ENCODE results near the gene RBMS1.

Gene RBMS1

DNA sequence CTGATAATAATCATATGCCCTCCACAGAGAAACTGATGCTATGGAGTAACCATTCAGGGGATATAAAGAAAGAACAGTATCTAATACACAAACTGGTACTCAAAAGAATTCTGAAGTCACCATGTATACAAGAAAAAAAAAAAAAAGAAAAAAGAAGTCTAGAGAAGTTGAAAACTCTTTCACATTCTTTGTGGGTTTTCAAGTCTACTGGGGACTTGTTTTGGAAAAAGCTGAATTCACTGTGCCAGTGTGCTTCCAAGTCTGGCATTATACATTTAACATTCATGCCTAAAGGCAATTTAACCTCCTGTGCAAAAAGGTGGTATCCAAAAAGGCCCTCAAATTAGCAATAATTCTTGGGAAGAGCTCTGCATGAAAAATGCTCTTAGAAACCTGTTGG lies 198.7 kb downstream of the RBMS1 start:
- TF ChIP-seq, protein P1, sequence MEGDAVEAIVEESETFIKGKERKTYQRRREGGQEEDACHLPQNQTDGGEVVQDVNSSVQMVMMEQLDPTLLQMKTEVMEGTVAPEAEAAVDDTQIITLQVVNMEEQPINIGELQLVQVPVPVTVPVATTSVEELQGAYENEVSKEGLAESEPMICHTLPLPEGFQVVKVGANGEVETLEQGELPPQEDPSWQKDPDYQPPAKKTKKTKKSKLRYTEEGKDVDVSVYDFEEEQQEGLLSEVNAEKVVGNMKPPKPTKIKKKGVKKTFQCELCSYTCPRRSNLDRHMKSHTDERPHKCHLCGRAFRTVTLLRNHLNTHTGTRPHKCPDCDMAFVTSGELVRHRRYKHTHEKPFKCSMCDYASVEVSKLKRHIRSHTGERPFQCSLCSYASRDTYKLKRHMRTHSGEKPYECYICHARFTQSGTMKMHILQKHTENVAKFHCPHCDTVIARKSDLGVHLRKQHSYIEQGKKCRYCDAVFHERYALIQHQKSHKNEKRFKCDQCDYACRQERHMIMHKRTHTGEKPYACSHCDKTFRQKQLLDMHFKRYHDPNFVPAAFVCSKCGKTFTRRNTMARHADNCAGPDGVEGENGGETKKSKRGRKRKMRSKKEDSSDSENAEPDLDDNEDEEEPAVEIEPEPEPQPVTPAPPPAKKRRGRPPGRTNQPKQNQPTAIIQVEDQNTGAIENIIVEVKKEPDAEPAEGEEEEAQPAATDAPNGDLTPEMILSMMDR (conservative IDR thresholded peaks at IDR 0.05; ENCODE audit: control insufficient read depth, insufficient read depth, low read depth, low read length): no peak
- no peak for DNase-seq (ENCODE audit: low read depth)
- H3K4me3 ChIP-seq (ENCODE audit: control insufficient read depth, low read depth, low read length): no peak overlapping the region

DNA sequence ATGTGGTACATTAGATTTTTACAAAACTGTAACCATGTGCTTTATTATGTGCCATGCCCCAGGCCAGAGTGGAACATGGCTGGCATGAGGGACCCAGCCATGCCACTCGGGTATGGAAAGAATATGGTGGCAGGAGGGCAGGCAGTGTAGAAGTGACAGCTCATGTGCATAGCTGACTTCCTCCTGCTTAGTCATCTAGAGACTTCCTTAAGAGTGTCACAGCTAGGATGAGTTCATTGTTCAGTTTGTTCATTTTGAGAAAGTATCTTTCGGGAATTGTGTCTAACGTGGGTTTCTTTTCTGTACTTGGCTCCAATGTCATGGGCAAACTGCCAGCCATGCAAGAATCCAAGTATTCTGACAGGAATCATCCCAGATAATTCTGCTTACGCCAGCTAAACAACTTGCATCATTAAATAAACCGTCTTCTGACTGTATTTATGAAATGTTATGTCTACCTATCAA lies 199.2 kb downstream of the RBMS1 start:
- DNase-seq (ENCODE audit: low read depth): peak; percentile 98
- no peak overlapping the region for H3K4me3 ChIP-seq (ENCODE audit: control insufficient read depth, low read depth, low read length)
- TF ChIP-seq, protein P1 (conservative IDR thresholded peaks at IDR 0.05; ENCODE audit: control insufficient read depth, insufficient read depth, low read depth, low read length): no peak

DNA sequence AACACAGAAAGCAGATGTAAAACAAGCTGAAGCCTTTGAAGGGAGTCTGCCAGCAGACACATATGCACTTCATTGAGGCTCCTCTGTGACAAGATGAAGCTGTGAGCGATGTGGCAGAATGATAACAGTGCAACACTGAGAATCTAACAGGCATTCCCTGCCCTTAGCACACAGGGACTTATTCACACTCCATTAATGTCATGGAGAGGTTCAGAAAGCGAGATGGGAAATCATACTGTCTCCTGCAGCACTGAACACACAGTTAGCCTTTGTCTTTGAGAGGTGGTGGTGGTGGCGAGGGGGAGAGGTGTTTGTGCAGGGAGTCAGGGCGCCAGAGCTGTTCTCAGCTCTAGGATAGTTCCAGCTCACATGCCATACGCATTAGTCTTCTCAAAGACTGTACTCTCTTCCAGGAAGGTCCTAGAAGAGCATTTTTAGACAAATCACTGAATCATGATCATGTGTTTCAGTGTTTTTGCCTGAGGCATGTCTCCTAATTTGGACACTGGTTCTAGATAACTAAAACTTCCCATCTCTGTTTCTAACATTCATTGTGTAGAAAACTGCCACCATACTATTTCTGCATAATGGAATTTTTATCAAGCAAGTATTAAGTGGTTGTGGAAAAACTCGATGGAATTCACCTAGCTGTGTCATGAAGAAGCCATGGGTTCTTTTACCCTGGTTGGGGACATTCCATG lies 200.1 kb downstream of the RBMS1 start:
- H3K4me3 ChIP-seq (ENCODE audit: control insufficient read depth, low read depth, low read length): no peak overlapping the region
- TF ChIP-seq, protein P1 (conservative IDR thresholded peaks at IDR 0.05; ENCODE audit: control insufficient read depth, insufficient read depth, low read depth, low read length): no peak
- peak; percentile 93 for DNase-seq (ENCODE audit: low read depth)

DNA sequence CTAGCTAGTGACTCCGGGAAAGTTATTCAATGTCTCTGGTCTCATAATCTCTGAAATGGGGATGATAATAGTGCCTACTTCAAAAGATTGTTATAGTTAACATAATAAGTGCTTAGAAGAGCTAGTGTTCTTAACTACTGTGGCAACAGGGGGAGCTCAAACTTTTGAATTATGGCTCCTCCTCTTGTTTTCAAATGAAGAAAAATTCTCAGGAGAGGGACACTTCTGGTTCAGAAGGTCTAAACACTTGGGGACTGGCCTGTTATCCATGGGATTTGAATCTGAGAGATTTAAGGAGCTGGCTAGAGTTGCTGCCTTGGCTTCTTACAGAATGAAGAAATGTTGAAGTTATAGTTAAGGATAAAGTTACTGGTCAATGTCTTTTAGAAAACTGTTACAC lies 201.4 kb downstream of the RBMS1 start:
- H3K4me3 ChIP-seq (ENCODE audit: control insufficient read depth, low read depth, low read length): no peak overlapping the region
- TF ChIP-seq, protein P1 (conservative IDR thresholded peaks at IDR 0.05; ENCODE audit: control insufficient read depth, insufficient read depth, low read depth, low read length): peak; percentile 28
- DNase-seq (ENCODE audit: low read depth): peak; percentile 55

DNA sequence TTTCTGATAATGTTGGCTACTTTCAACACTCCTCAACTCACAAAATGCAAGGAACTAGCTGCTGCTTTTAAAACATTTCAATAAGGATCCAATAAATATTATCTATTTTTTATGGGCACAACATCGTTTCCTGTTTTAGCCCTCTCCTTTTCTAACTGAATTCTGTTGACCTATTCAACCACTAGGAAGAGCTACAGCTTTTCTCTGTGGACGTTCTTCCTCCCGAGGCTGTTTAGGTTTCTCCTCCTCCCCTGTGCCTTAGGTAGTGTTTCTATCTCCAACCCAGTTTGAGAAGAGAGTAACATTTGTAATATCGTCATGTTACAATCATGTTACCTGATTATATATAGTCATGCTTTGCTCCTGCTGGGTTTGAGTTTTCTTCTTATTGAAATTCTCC lies 202.2 kb downstream of the RBMS1 start:
- no peak overlapping the region for H3K4me3 ChIP-seq (ENCODE audit: control insufficient read depth, low read depth, low read length)

DNA sequence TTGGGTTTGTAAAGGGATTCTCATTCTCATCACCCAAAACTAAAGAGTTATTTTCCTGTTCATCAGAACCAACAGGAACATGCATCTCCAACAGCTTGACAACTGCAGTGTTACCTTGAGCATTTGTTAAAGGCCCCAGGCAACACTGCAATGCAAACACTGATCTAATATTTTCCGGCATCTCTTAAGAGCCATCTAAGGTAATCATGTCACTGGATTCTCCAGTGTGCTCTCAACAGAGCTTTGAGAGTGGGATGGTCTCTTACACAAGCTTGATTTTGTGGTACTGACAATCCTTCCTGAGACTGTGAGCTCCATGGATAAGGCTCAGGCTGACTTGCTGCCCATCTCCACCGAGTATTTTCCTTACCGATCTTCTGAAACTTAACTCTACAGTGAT lies 203.0 kb downstream of the RBMS1 start:
- DNase-seq (ENCODE audit: low read depth): no peak
- TF ChIP-seq, protein P1 (conservative IDR thresholded peaks at IDR 0.05; ENCODE audit: control insufficient read depth, insufficient read depth, low read depth, low read length): no peak
- no peak overlapping the region for H3K4me3 ChIP-seq (ENCODE audit: control insufficient read depth, low read depth, low read length)

More for the DNA sequence above, 202.2 kb downstream of the RBMS1 start:
- DNase-seq (ENCODE audit: low read depth): no peak
- TF ChIP-seq, protein P1 (conservative IDR thresholded peaks at IDR 0.05; ENCODE audit: control insufficient read depth, insufficient read depth, low read depth, low read length): no peak

All from fibroblast of mammary gland (primary cell).